Testis (tissue), 2 donors: ENCODE results near the gene GBP5.

Experiments
- POLR2A ChIP-seq: fragments of 450-650 bp; IDR thresholded peaks from one replicate; pipeline ENCODE4 v1.6.1; 2017; ENCODE audit warnings: antibody characterized with exemption, mild to moderate bottlenecking, moderate library complexity
- TF ChIP-seq, protein P1 (sequence below), 3 experiments: fragments of 450-650 bp in 2 of 3; fragments of 200-600 bp in 1 of 3; sonication (generic) in 1 of 3; IDR thresholded peaks; one replicate each; pipeline ENCODE4 v1.5.1; 2016 to 2019; ENCODE audit warnings: antibody characterized with exemption in 3 of 3, mild to moderate bottlenecking in 2 of 3, moderate library complexity in 1 of 3

DNA sequence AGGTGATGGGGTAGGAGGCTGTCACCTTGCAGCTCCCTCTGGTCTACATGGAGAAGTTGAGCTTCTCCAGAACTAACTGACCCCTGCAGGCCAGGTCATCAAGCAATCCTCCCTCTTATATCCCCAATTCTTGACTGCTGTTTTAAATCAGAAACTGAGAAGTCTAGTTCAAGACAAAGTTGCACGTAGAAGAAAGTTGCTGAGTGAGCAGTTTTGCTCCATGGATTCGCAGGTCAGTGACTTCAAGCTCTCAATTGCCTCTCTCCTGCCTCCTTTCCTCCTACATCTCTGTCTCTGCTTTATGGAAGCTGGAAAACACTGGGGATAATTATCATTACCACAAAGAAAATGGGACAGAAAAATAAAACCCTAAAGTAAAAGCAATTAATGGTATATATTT, 32.8 kb upstream of the GBP5 start:
- TF ChIP-seq, protein P1, sequence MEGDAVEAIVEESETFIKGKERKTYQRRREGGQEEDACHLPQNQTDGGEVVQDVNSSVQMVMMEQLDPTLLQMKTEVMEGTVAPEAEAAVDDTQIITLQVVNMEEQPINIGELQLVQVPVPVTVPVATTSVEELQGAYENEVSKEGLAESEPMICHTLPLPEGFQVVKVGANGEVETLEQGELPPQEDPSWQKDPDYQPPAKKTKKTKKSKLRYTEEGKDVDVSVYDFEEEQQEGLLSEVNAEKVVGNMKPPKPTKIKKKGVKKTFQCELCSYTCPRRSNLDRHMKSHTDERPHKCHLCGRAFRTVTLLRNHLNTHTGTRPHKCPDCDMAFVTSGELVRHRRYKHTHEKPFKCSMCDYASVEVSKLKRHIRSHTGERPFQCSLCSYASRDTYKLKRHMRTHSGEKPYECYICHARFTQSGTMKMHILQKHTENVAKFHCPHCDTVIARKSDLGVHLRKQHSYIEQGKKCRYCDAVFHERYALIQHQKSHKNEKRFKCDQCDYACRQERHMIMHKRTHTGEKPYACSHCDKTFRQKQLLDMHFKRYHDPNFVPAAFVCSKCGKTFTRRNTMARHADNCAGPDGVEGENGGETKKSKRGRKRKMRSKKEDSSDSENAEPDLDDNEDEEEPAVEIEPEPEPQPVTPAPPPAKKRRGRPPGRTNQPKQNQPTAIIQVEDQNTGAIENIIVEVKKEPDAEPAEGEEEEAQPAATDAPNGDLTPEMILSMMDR (IDR thresholded peaks at IDR 0.05), result no peak
- TF ChIP-seq POLR2A, result no peak
